Endothelial cell of umbilical vein (primary cell): ENCODE measurements around the gene UBTD1. TPM values are rescaled to one million over a fixed set of nuclear protein-coding genes. Genes with fewer than 3 reads are reported as not detected.
"Not testable (repeated sequence)": the region's sequence is repeated elsewhere in the genome, so short reads cannot be mapped to it uniquely, and the experiment has no call there.

Source experiments
- BruUV-seq: library from RNA; stranded (reverse); fragments of 400-500 nt; replicated peaks from 2 replicates; lab custom pipeline; 2021; lab: Mats Ljungman, UMichigan
- CTCF ChIA-PET: fragments of 300-600, 350-600 bp; sonication (Branson Sonifier 250); formaldehyde crosslinking; loops from one replicate; lab custom pipeline; 2021; ENCODE audit warnings: antibody characterized with exemption, inconsistent platforms; lab: Charles Lee
- POLR2A ChIA-PET: fragments of 300-600, 350-600 bp; sonication (Branson Sonifier 250); formaldehyde crosslinking; loops from one replicate; lab custom pipeline; 2021; ENCODE audit warnings: antibody characterized with exemption, inconsistent platforms; lab: Charles Lee
- DNase-seq: peaks from one replicate; pipeline ENCODE4 v3.0.0-alpha.2; 2011; ENCODE audit warnings: low read depth, low spot score
- FAIRE-seq: peaks from 2 replicates; lab custom pipeline; 2011; peaks lifted over from hg19 to GRCh38; lab: Jason Lieb, UNC
- H2AFZ ChIP-seq: 2 replicates; pipeline ENCODE4 v1.6.0; 2012; ENCODE audit warnings: low read depth, low read length, control low read depth, inconsistent platforms
- H3K27ac ChIP-seq: 2 replicates; pipeline ENCODE4 v1.5.1; 2011; ENCODE audit warnings: low read depth, mild to moderate bottlenecking, control low read depth, low read length, moderate library complexity; ENCODE audit not compliant: insufficient read depth
- H3K27me3 ChIP-seq, 2 experiments: 2 replicates each; pipeline versions ENCODE4 v1.6.0 to v1.6.1; 2011; ENCODE audit warnings: low read length in 2 of 2, mixed read lengths in 1 of 2; ENCODE audit not compliant: control insufficient read depth in 2 of 2, insufficient read depth in 2 of 2
- H3K36me3 ChIP-seq, 2 experiments: 2 replicates in 1 of 2; 3 replicates in 1 of 2; pipeline ENCODE4 v1.5.1; 2011; ENCODE audit warnings: low read length in 2 of 2, mild to moderate bottlenecking in 1 of 2, moderate library complexity in 1 of 2; ENCODE audit not compliant: control insufficient read depth in 2 of 2, insufficient read depth in 2 of 2; ENCODE audit errors: extremely low read depth in 1 of 2
- H3K4me1 ChIP-seq: 3 replicates; pipeline ENCODE4 v1.5.1; 2011; ENCODE audit warnings: mild to moderate bottlenecking, low read length; ENCODE audit not compliant: control insufficient read depth, insufficient read depth; ENCODE audit errors: extremely low read depth
- H3K4me2 ChIP-seq: 2 replicates; pipeline ENCODE4 v1.6.1; 2011; ENCODE audit warnings: low read length, control low read depth, mixed read lengths; ENCODE audit not compliant: insufficient read depth
- H3K4me3 ChIP-seq, 3 experiments: fragments of 200-600 bp in 1 of 3; sonication (generic), shearing (Covaris generic) in 1 of 3; replicated peaks in 1 of 3; 2 replicates each; pipeline ENCODE4 v1.5.1; 2011 to 2016; ENCODE audit warnings: control low read depth in 3 of 3, low read length in 3 of 3, mild to moderate bottlenecking in 2 of 3, inconsistent platforms in 1 of 3, low read depth in 1 of 3, moderate library complexity in 1 of 3; ENCODE audit not compliant: insufficient read depth in 1 of 3
- H3K79me2 ChIP-seq: 2 replicates; pipeline ENCODE4 v1.6.0; 2012; ENCODE audit warnings: low read length, inconsistent platforms; ENCODE audit not compliant: control insufficient read depth, insufficient read depth
- H3K9ac ChIP-seq: replicated peaks from 2 replicates; pipeline ENCODE3; 2011; ENCODE audit warnings: low read length, control low read depth; ENCODE audit not compliant: insufficient read depth; ENCODE audit errors: extremely low read depth
- H3K9me1 ChIP-seq: replicated peaks from 3 replicates; pipeline ENCODE4 v1.6.0; 2011; ENCODE audit warnings: mild to moderate bottlenecking, low read length; ENCODE audit not compliant: control insufficient read depth, insufficient read depth; ENCODE audit errors: extremely low read depth
- H3K9me3 ChIP-seq: replicated peaks from 2 replicates; pipeline ENCODE4 v1.5.1; 2012; ENCODE audit warnings: low read length, inconsistent platforms; ENCODE audit not compliant: control insufficient read depth, insufficient read depth
- H4K20me1 ChIP-seq: replicated peaks from 2 replicates; pipeline ENCODE3; 2011; ENCODE audit warnings: mild to moderate bottlenecking, low read length; ENCODE audit not compliant: control insufficient read depth, insufficient read depth; ENCODE audit errors: extremely low read depth
- EZH2 ChIP-seq: IDR thresholded peaks from 2 replicates; pipeline ENCODE4 v1.6.1; 2012; ENCODE audit warnings: borderline replicate concordance, low read depth, mild to moderate bottlenecking, moderate library complexity, low read length, inconsistent platforms; ENCODE audit not compliant: severe bottlenecking
- FOS ChIP-seq: IDR thresholded peaks from 2 replicates; pipeline ENCODE4 v1.6.1; 2011; ENCODE audit warnings: mild to moderate bottlenecking, low read length, moderate library complexity, borderline replicate concordance; ENCODE audit not compliant: insufficient read depth
- GATA2 ChIP-seq: IDR thresholded peaks from 2 replicates; pipeline ENCODE4 v1.7.0; 2011; ENCODE audit warnings: low read depth, mild to moderate bottlenecking, moderate library complexity, mixed read lengths, low read length; ENCODE audit not compliant: insufficient read length, insufficient read depth
- JUN ChIP-seq: IDR thresholded peaks from 2 replicates; pipeline ENCODE4 v1.6.1; 2011; ENCODE audit warnings: borderline replicate concordance, low read depth; ENCODE audit not compliant: insufficient read length, insufficient read depth
- MYC ChIP-seq: IDR thresholded peaks from one replicate; pipeline ENCODE4 v1.6.1; 2011; ENCODE audit warnings: mild to moderate bottlenecking, low read depth, low read length
- POLR2A ChIP-seq: IDR thresholded peaks from 2 replicates; pipeline ENCODE4 v1.6.1; 2012; ENCODE audit warnings: low read depth, mild to moderate bottlenecking, control low read depth, low read length
- POLR2AphosphoS5 ChIP-seq: IDR thresholded peaks from 2 replicates; pipeline ENCODE4 v1.6.1; 2012; ENCODE audit warnings: low read depth, mild to moderate bottlenecking, control low read depth, low read length, moderate library complexity; ENCODE audit not compliant: insufficient read depth
- dilution Hi-C: fragments of 300-500 bp; cut with MboI; formaldehyde crosslinking; loops from one replicate; pipeline ENCODE4 v1.15.0; 2019; ENCODE audit warnings: low sequenced_read_pairs; ENCODE audit not compliant: extremely low pct_ligation_motif_present
- intact Hi-C: fragments of 100-400 bp; cut with micrococcal nuclease; formaldehyde crosslinking; loops from one replicate; pipeline ENCODE4 v1.10.0; 2022
- polyA plus RNA-seq, 4 experiments: library from polyadenylated mRNA; depleted of rRNA in 3 of 4; stranded (reverse) in 3 of 4; unstranded in 1 of 4; fragments of >200 nt; gene quantifications; 2 replicates each; pipeline versions ENCODE4 v1.2.1 to v1.2.3, GENCODE V29; 2011 to 2012; ENCODE audit warnings: missing spikeins in 1 of 4
- total RNA-seq: library from RNA; stranded (reverse); gene quantifications from 2 replicates; pipeline ENCODE4 v1.2.3, GENCODE V29; 2021
- TF ChIP-seq, protein P1 (sequence below): IDR thresholded peaks from 2 replicates; pipeline ENCODE4 v1.6.1; 2011; ENCODE audit not compliant: insufficient read depth, insufficient read length
- TF ChIP-seq, protein P2 (sequence below), 2 donors: IDR thresholded peaks; 1 replicate in 1 of 2; 2 replicates in 1 of 2; pipeline ENCODE4 v1.5.1; 2011; ENCODE audit warnings: low read length in 2 of 2, mild to moderate bottlenecking in 2 of 2, moderate library complexity in 2 of 2, control low read depth in 1 of 2, inconsistent platforms in 1 of 2, low read depth in 1 of 2; ENCODE audit not compliant: insufficient read depth in 1 of 2; ENCODE audit errors: extremely low read depth in 1 of 2

The UBTD1 gene
- total and polyA plus RNA-seq, 2 donors (not counting 3 experiments of a cell fraction or from before 2014, with no cell fraction given) = 42.6 to 63.7 TPM

DNA sequence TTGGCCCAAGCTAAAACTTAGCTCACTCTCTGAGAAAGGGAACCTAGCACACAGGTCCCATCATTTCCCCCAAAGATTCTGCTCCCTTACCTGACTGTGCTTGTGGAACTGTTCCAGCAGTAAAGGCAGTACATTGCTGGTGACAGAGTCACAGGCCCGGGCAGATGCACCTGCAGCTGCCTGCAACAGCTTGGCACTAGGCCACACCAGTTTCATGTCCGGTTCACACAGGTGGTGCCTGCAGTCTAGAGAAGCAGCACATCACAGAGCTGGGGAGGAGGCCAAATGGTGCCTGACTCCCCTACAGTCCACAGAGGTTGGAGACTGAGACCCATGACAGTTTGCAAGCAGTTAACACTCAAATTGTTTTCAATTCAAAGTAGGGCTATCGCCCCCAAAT is 30.6 kb upstream of the UBTD1 start:
- Histone ChIP-seq H3K9me1 (no peaks in the 10 kb centered on the region), H3K79me2 (no peaks in the 10 kb centered on the region), H3K4me2 (no peak overlapping the region), H4K20me1 (no peaks in the 10 kb centered on the region), H3K9me3 (no peaks in the 10 kb centered on the region), H2AFZ (no peak overlapping the region), H3K27ac (no peak overlapping the region), H3K9ac (no peak overlapping the region), H3K27me3 (no peaks in the 10 kb centered on the region), H3K4me1 (peaks cover 3% of the 10 kb centered on the region), H3K4me3 (no peak overlapping the region), H3K36me3 (peaks cover 27 to 49% of the 10 kb centered on the region in 2 experiments)
- no TSS peak for BruUV-seq
- POLR2A ChIA-PET = interaction anchor here (1.2 kb wide), 1 partner anchor 31 kb away, joined by 3 read pairs; the partner anchor contains the start of gene UBTD1
- FAIRE-seq (no peak), DNase-seq (no peak)
- dilution Hi-C loops = no loop called here
- intact Hi-C loops = no loop called here
- TF ChIP-seq POLR2AphosphoS5 = no peak
- TF ChIP-seq GATA2 = no peak
- TF ChIP-seq FOS = no peak
- TF ChIP-seq, protein P1, sequence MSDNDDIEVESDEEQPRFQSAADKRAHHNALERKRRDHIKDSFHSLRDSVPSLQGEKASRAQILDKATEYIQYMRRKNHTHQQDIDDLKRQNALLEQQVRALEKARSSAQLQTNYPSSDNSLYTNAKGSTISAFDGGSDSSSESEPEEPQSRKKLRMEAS = no peak
- no peak for TF ChIP-seq EZH2
- TF ChIP-seq, protein P2, sequence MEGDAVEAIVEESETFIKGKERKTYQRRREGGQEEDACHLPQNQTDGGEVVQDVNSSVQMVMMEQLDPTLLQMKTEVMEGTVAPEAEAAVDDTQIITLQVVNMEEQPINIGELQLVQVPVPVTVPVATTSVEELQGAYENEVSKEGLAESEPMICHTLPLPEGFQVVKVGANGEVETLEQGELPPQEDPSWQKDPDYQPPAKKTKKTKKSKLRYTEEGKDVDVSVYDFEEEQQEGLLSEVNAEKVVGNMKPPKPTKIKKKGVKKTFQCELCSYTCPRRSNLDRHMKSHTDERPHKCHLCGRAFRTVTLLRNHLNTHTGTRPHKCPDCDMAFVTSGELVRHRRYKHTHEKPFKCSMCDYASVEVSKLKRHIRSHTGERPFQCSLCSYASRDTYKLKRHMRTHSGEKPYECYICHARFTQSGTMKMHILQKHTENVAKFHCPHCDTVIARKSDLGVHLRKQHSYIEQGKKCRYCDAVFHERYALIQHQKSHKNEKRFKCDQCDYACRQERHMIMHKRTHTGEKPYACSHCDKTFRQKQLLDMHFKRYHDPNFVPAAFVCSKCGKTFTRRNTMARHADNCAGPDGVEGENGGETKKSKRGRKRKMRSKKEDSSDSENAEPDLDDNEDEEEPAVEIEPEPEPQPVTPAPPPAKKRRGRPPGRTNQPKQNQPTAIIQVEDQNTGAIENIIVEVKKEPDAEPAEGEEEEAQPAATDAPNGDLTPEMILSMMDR (IDR thresholded peaks at IDR 0.05; ENCODE audit: extremely low read depth in 1 of 2, insufficient read depth in 1 of 2, low read depth in 1 of 2, low read length in 2 of 2) = no peak
- TF ChIP-seq POLR2A = no peak
- TF ChIP-seq MYC = no peak
- TF ChIP-seq JUN = no peak
- CTCF ChIA-PET = interaction anchor here (0.7 to 5.8 kb wide), 6 partner anchors 20 to 144 kb away, joined by 3 to 61 read pairs (median 8); partner anchors contain the start of gene ANKRD2

DNA sequence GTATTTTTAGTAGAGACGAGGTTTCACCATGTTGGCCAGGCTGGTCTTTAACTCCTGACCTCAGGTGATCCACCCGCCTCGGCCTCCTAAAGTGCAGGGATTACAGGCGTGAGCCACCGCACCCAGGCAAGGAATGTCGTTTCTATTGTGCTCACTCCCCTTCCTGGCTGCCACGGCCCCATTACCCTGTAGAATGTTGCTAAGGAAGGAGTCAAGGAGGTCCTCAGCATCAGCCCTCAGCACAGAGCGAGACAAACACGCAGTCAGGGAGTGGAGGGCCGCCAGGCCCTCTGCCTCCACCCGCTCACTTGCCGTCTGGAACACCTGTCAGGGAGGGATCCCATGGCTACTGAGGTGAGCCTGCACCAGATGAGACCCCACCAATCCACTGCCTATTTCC is 29.9 kb upstream of the UBTD1 start:
- POLR2A ChIA-PET, H3K4me3 ChIP-seq, H3K9me3 ChIP-seq, H3K9ac ChIP-seq, H3K4me2 ChIP-seq, H3K79me2 ChIP-seq, H3K4me1 ChIP-seq, intact Hi-C loops, H3K27ac ChIP-seq, H3K27me3 ChIP-seq, dilution Hi-C loops, H4K20me1 ChIP-seq, H3K9me1 ChIP-seq, H2AFZ ChIP-seq, BruUV-seq, DNase-seq, FAIRE-seq: not testable (repeated sequence)
- CTCF ChIA-PET = interaction anchor here (0.9 to 5.8 kb wide), 3 partner anchors 20 to 144 kb away, joined by 3 to 61 read pairs (median 44); no protein-coding TSS in a partner anchor
- H3K36me3 ChIP-seq = peaks cover 27 to 50% of the 10 kb centered on the region in 2 experiments
